ENCODE results near the gene CD1D.

The CD1D gene

GRCh38 chr1:158191299-158191698 lies 10.6 kb downstream of the CD1D start:
- H3K9ac ChIP-seq (ENCODE audit: low read length), result no peak overlapping the region

GRCh38 chr1:158196461-158196860 lies 15.8 kb downstream of the CD1D start:
- Histone ChIP-seq H3K4me3 (ENCODE audit: low read depth, low read length, poor library complexity, severe bottlenecking) (no peak overlapping the region), H4K20me1 (ENCODE audit: insufficient read depth, low read length) (no peaks in the 10 kb centered on the region), H3K79me2 (ENCODE audit: insufficient read depth, low read length) (no peaks in the 10 kb centered on the region), H3K36me3 (ENCODE audit: insufficient read depth, low read length) (no peaks in the 10 kb centered on the region), H3K4me1 (ENCODE audit: insufficient read depth, low read length, severe bottlenecking) (no peaks in the 10 kb centered on the region), H3F3A (ENCODE audit: insufficient read depth, low read length) (no peaks in the 10 kb centered on the region), H3K9ac (ENCODE audit: low read length) (no peak overlapping the region), H2AFZ (ENCODE audit: low read length) (no peak overlapping the region), H3K27ac (ENCODE audit: low read depth, low read length, poor library complexity, severe bottlenecking) (no peak overlapping the region), H3K4me2 (ENCODE audit: low read length) (no peak overlapping the region), H3K27me3 (ENCODE audit: insufficient read depth, low read length) (no peaks in the 10 kb centered on the region), H3K9me3 (ENCODE audit: low read length) (no peaks in the 10 kb centered on the region), H3K9me2 (ENCODE audit: low read depth, low read length) (no peaks in the 10 kb centered on the region)
- no peak for TF ChIP-seq CTCF (IDR thresholded peaks at IDR 0.05; ENCODE audit: low read length)
- no peak for TF ChIP-seq EZH2 (IDR thresholded peaks at IDR 0.05; ENCODE audit: borderline replicate concordance, low read length)

More at GRCh38 chr1:158191299-158191698, 10.6 kb downstream of the CD1D start:
- H3K4me2 ChIP-seq (ENCODE audit: low read length), result no peak overlapping the region
- no peaks in the 10 kb centered on the region for H4K20me1 ChIP-seq (ENCODE audit: insufficient read depth, low read length)
- H3K4me1 ChIP-seq (ENCODE audit: insufficient read depth, low read length, severe bottlenecking), result no peaks in the 10 kb centered on the region
- no peak overlapping the region for H3K27ac ChIP-seq (ENCODE audit: low read depth, low read length, poor library complexity, severe bottlenecking)
- no peaks in the 10 kb centered on the region for H3K9me3 ChIP-seq (ENCODE audit: low read length)
- H3K79me2 ChIP-seq (ENCODE audit: insufficient read depth, low read length), result no peaks in the 10 kb centered on the region
- TF ChIP-seq EZH2 (IDR thresholded peaks at IDR 0.05; ENCODE audit: borderline replicate concordance, low read length) (no peak), CTCF (IDR thresholded peaks at IDR 0.05; ENCODE audit: low read length) (no peak)
- H3K36me3 ChIP-seq (ENCODE audit: insufficient read depth, low read length), result no peaks in the 10 kb centered on the region
- H3K27me3 ChIP-seq (ENCODE audit: insufficient read depth, low read length), result no peaks in the 10 kb centered on the region
- no peak overlapping the region for H3K4me3 ChIP-seq (ENCODE audit: low read depth, low read length, poor library complexity, severe bottlenecking)
- H3K9me2 ChIP-seq (ENCODE audit: low read depth, low read length), result no peaks in the 10 kb centered on the region
- H3F3A ChIP-seq (ENCODE audit: insufficient read depth, low read length), result no peaks in the 10 kb centered on the region
- H2AFZ ChIP-seq (ENCODE audit: low read length), result no peak overlapping the region

GRCh38 chr1:158199849-158200248 lies 19.2 kb downstream of the CD1D start:
- no peaks in the 10 kb centered on the region for H4K20me1 ChIP-seq (ENCODE audit: insufficient read depth, low read length)
- H3K9ac ChIP-seq (ENCODE audit: low read length), result no peak overlapping the region
- no peak overlapping the region for H3K4me3 ChIP-seq (ENCODE audit: low read depth, low read length, poor library complexity, severe bottlenecking)
- H3K9me3 ChIP-seq (ENCODE audit: low read length), result no peaks in the 10 kb centered on the region
- no peaks in the 10 kb centered on the region for H3F3A ChIP-seq (ENCODE audit: insufficient read depth, low read length)
- no peaks in the 10 kb centered on the region for H3K79me2 ChIP-seq (ENCODE audit: insufficient read depth, low read length)
- H3K9me2 ChIP-seq (ENCODE audit: low read depth, low read length), result no peaks in the 10 kb centered on the region; the same call in 1 of the 2 replicates
- H3K27ac ChIP-seq (ENCODE audit: low read depth, low read length, poor library complexity, severe bottlenecking), result no peak overlapping the region
- H3K4me2 ChIP-seq (ENCODE audit: low read length), result no peak overlapping the region
- no peaks in the 10 kb centered on the region for H3K27me3 ChIP-seq (ENCODE audit: insufficient read depth, low read length)
- H3K4me1 ChIP-seq (ENCODE audit: insufficient read depth, low read length, severe bottlenecking), result no peaks in the 10 kb centered on the region
- TF ChIP-seq CTCF (IDR thresholded peaks at IDR 0.05; ENCODE audit: low read length) (no peak), EZH2 (IDR thresholded peaks at IDR 0.05; ENCODE audit: borderline replicate concordance, low read length) (no peak)
- no peaks in the 10 kb centered on the region for H3K36me3 ChIP-seq (ENCODE audit: insufficient read depth, low read length)
- no peak overlapping the region for H2AFZ ChIP-seq (ENCODE audit: low read length)

Data from OCI-LY1 (cell line).